ENCODE data around the gene SUSD1. TPM values are rescaled to one million over a fixed set of nuclear protein-coding genes. Genes with fewer than 3 reads are reported as not detected.

SUSD1 gene
- total and polyA plus RNA-seq, 2 donors (not counting 1 experiment from before 2014, with no cell fraction given) = 5.7 to 7.5 TPM

DNA sequence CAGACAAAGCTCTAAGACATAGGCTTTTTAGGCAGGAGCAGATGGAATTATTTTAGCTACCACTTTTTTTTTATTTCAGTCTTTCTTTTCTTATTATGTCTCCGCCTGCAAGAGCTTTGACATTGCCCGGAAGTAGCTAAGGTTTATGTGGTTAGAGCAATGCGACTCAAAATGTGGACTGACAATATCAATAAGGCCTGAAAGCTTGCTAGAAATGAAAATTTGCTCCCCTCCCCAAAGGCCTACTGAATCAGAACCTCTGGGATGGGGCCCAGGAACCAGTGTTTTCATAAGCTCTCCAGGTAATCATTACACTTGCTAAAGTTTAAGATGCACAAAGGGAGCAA lies 81.3 kb downstream of the SUSD1 start:
- WGBS (ENCODE audit: insufficient coverage) = no CpG with 5 or more reads among the region's 3 CpGs
- no peak for DNase-seq
- Histone ChIP-seq H3K9me3 (ENCODE audit: control extremely low read depth in 1 of 3, control insufficient read depth in 2 of 3, insufficient read depth in 1 of 3, low read length in 2 of 3) (no peaks in the 10 kb centered on the region), H4K20me1 (ENCODE audit: control insufficient read depth, insufficient read depth, low read length, poor library complexity, severe bottlenecking) (no peaks in the 10 kb centered on the region), H3K4me3 (ENCODE audit: control extremely low read depth in 1 of 5, extremely low read depth in 1 of 5, insufficient read depth in 1 of 5, low read depth in 2 of 5, low read length in 4 of 5) (no peak overlapping the region), H3K79me2 (ENCODE audit: control insufficient read depth, insufficient read depth, low read length) (no peaks in the 10 kb centered on the region), H3K9ac (ENCODE audit: low read length) (no peak overlapping the region), H3K4me2 (replicated peaks; ENCODE audit: low read depth, low read length, poor library complexity, severe bottlenecking) (no peak overlapping the region), H2AFZ (ENCODE audit: insufficient read depth, low read depth, low read length, poor library complexity, severe bottlenecking) (no peak overlapping the region), H3K27me3 (replicated peaks in 1 of 4; ENCODE audit: control extremely low read depth in 1 of 4, control insufficient read depth in 3 of 4, insufficient read depth in 4 of 4, low read length in 3 of 4) (no peaks in the 10 kb centered on the region), H3K27ac (ENCODE audit: low read length in 2 of 2) (no peak overlapping the region), H3K4me1 (ENCODE audit: control insufficient read depth in 2 of 2, insufficient read depth in 2 of 2, low read length in 2 of 2) (peaks cover 9 to 10% of the 10 kb centered on the region in 2 donors), H3K36me3 (replicated peaks in 1 of 2; ENCODE audit: control extremely low read depth in 1 of 2, control insufficient read depth in 1 of 2, extremely low read depth in 1 of 2, insufficient read depth in 2 of 2, low read length in 1 of 2) (no peaks in the 10 kb centered on the region)
- Mint-ChIP-seq H3K4me1 (peaks cover 23% of the 10 kb centered on the region), H3K4me3 (no peak overlapping the region), H3K9me3 (ENCODE audit: insufficient read depth) (no peaks in the 10 kb centered on the region), H3K27ac (no peak overlapping the region), H3K27me3 (no peaks in the 10 kb centered on the region)
- ChIA-PET CTCF (interaction anchor here (0.7 to 12.0 kb wide), 9 partner anchors 8 to 697 kb away, joined by 3 to 143 read pairs (median 4); no protein-coding TSS in a partner anchor), POLR2A (no interaction called here)
- no peak for ATAC-seq (ENCODE audit: low read depth)
- TF ChIP-seq EZH2 (IDR thresholded peaks at IDR 0.05; ENCODE audit: borderline replicate concordance, insufficient read depth, low read depth, low read length, poor library complexity, severe bottlenecking) = no peak
- TF ChIP-seq, protein P1, sequence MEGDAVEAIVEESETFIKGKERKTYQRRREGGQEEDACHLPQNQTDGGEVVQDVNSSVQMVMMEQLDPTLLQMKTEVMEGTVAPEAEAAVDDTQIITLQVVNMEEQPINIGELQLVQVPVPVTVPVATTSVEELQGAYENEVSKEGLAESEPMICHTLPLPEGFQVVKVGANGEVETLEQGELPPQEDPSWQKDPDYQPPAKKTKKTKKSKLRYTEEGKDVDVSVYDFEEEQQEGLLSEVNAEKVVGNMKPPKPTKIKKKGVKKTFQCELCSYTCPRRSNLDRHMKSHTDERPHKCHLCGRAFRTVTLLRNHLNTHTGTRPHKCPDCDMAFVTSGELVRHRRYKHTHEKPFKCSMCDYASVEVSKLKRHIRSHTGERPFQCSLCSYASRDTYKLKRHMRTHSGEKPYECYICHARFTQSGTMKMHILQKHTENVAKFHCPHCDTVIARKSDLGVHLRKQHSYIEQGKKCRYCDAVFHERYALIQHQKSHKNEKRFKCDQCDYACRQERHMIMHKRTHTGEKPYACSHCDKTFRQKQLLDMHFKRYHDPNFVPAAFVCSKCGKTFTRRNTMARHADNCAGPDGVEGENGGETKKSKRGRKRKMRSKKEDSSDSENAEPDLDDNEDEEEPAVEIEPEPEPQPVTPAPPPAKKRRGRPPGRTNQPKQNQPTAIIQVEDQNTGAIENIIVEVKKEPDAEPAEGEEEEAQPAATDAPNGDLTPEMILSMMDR (IDR thresholded peaks at IDR 0.05) = no peak
- intact Hi-C loops (cut with micrococcal nuclease) = loop anchor here (10.0 kb wide), 1 partner anchor 621 kb away; the partner anchor contains the start of gene INIP

DNA sequence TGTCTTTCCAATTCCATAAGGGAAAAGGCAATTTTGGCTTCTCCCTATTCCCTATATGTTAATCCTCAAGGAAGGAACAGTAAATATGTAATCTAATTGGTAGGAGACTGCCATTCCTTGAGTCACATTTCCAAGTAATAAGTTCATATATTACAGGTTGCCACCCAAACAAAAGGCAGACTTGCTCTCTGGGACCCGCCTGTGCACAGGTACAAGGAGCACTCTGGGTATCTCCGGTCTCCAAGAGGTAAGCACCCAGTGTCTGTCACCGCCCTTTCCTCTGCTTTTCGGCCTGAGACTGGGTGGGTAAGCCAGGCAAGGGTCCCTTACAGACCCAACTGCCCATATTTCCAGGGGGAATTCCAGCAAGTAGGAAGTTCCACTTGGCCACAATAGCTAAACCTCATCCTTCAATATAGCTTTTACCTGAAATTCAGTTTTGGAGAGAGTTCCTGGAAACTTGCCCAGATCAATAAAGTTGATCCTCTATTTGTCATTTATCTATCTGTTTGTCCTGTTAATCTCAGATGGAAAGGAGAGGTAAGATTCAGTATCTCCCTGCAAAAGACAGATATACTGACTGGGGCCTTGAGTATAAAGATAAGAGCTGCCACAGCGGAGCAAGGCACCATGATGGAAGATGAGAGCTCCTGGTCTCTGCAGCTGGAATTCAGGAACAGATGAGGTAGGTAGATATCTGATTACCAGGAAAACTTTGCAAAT lies 81.8 kb downstream of the SUSD1 start:
- CTCF ChIA-PET = interaction anchor here (0.7 to 12.0 kb wide), 8 partner anchors 8 to 698 kb away, joined by 3 to 143 read pairs (median 4); no protein-coding TSS in a partner anchor
- POLR2A ChIA-PET = no interaction called here
- no peak overlapping the region for H2AFZ ChIP-seq (ENCODE audit: insufficient read depth, low read depth, low read length, poor library complexity, severe bottlenecking)
- H3K4me3 ChIP-seq (ENCODE audit: control extremely low read depth in 1 of 5, extremely low read depth in 1 of 5, insufficient read depth in 1 of 5, low read depth in 2 of 5, low read length in 4 of 5) = no peak overlapping the region
- H3K9ac ChIP-seq (ENCODE audit: low read length) = no peak overlapping the region
- H3K36me3 ChIP-seq (replicated peaks in 1 of 2; ENCODE audit: control extremely low read depth in 1 of 2, control insufficient read depth in 1 of 2, extremely low read depth in 1 of 2, insufficient read depth in 2 of 2, low read length in 1 of 2) = no peaks in the 10 kb centered on the region
- H3K4me2 ChIP-seq (replicated peaks; ENCODE audit: low read depth, low read length, poor library complexity, severe bottlenecking) = no peak overlapping the region
- H3K4me1 ChIP-seq (ENCODE audit: control insufficient read depth in 2 of 2, insufficient read depth in 2 of 2, low read length in 2 of 2) = peaks cover 8% of the 10 kb centered on the region in 2 donors
- H3K9me3 Mint-ChIP-seq (ENCODE audit: insufficient read depth) = no peaks in the 10 kb centered on the region
- ATAC-seq (ENCODE audit: low read depth) (no peak), DNase-seq (no peak)
- WGBS (ENCODE audit: insufficient coverage) = 100% methylated on average over 5 of the region's 5 CpGs
- intact Hi-C loops (cut with micrococcal nuclease) = loop anchor here (10.0 kb wide), 1 partner anchor 621 kb away; the partner anchor contains the start of gene INIP
- no peak overlapping the region for H3K27ac Mint-ChIP-seq
- H3K79me2 ChIP-seq (ENCODE audit: control insufficient read depth, insufficient read depth, low read length) = no peaks in the 10 kb centered on the region
- H4K20me1 ChIP-seq (ENCODE audit: control insufficient read depth, insufficient read depth, low read length, poor library complexity, severe bottlenecking) = no peaks in the 10 kb centered on the region
- no peak overlapping the region for H3K27ac ChIP-seq (ENCODE audit: low read length in 2 of 2)
- no peak for TF ChIP-seq EZH2 (IDR thresholded peaks at IDR 0.05; ENCODE audit: borderline replicate concordance, insufficient read depth, low read depth, low read length, poor library complexity, severe bottlenecking)
- TF ChIP-seq, protein P1 (IDR thresholded peaks at IDR 0.05) = no peak
- H3K27me3 Mint-ChIP-seq = no peaks in the 10 kb centered on the region
- peaks cover 20% of the 10 kb centered on the region for H3K4me1 Mint-ChIP-seq
- no peaks in the 10 kb centered on the region for H3K27me3 ChIP-seq (replicated peaks in 1 of 4; ENCODE audit: control extremely low read depth in 1 of 4, control insufficient read depth in 3 of 4, insufficient read depth in 4 of 4, low read length in 3 of 4)
- H3K9me3 ChIP-seq (ENCODE audit: control extremely low read depth in 1 of 3, control insufficient read depth in 2 of 3, insufficient read depth in 1 of 3, low read length in 2 of 3) = no peaks in the 10 kb centered on the region
- H3K4me3 Mint-ChIP-seq = no peak overlapping the region

Measured in B cell (primary cell).